ENCODE results near the gene DAZL. TPM values are rescaled to one million over a fixed set of nuclear protein-coding genes. Genes with fewer than 3 reads are reported as not detected.
"Not testable (repeated sequence)": the region's sequence is repeated elsewhere in the genome, so short reads cannot be mapped to it uniquely, and the experiment has no call there.

Gene DAZL
- total RNA-seq (0.19 TPM), polyA plus RNA-seq (0.16 TPM)
- long read RNA-seq, donor 1 = 0 reads
- long read RNA-seq, donor 2 = 0 reads
- long read RNA-seq, donor 3 = 0 reads
- long read RNA-seq, donor 4 = 0 reads
- long read RNA-seq, donor 5 = 0 reads
- long read RNA-seq, donor 6 = 0 reads
- long read RNA-seq, donor 7 = 0 reads
- long read RNA-seq, donor 8 = 0 reads
- long read RNA-seq, donor 9 = 0 reads
- long read RNA-seq, donor 10 = 0 reads

DNA sequence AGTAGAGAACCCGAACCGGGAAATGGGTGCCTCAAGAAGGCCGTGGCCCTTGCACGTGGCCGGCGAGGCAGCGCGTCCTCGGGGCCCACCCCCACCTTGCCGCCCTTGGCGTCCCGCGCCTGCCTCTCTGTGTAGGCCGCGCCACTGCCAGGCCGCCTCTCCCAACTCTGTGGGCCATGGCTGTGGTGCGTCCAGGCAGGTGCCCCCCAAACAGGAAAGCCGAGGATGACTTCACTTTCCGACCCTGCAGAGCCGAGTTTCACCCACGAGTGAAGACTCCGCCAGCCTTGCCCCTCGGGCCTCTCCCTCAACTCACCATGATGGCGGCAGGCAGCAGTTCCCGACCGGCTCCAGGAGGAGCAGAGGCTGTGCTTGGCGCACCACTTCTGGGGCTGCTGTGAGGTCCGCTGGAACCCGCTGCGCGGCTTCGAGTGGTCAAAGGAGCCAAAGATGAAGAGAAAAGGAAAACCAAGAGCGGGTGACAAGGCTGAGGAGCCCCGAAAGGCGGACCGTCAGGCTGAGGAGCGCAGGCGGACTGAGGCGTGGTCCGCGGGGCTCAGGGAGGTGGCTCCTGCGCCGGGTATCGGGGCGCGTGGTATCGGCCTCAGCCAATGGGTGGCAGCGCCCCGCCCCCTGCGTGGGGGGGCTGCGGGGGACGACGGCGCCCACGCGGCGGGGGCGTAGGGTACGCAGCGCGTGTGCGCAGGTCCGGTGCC is at the start of gene DAZL:
TSS of gene DAZL (minus strand) at position 537 of the 716 bp plus-strand sequence. CDS start at position 319, 218 bp downstream.
- WGBS = 98% methylated on average over 63 of the region's 63 CpGs
- Histone ChIP-seq H3K4me3 (ENCODE audit: low read length in 2 of 2) (no peak within 1 kb of the TSS), H3K4me1 (ENCODE audit: control insufficient read depth in 2 of 2, insufficient read depth in 2 of 2, low read length in 2 of 2) (no peaks in the 10 kb centered on the region), H3K9me3 (ENCODE audit: control insufficient read depth in 2 of 2, insufficient read depth in 1 of 2, low read length in 1 of 2) (peaks cover 0 to 5% of the 10 kb centered on the region in 2 donors), H3K27me3 (ENCODE audit: control insufficient read depth in 2 of 2, insufficient read depth in 1 of 2, low read length in 1 of 2) (no peaks in the 10 kb centered on the region), H3K27ac (ENCODE audit: low read depth in 1 of 2, low read length in 1 of 2) (no peak within 1 kb of the TSS), H3K36me3 (ENCODE audit: control insufficient read depth in 2 of 2, insufficient read depth in 2 of 2, low read length in 1 of 2) (no peaks in the 10 kb centered on the region)
- DNase-seq (ENCODE audit: low read depth in 6 of 9, low spot score in 9 of 9) = no peak

DNA sequence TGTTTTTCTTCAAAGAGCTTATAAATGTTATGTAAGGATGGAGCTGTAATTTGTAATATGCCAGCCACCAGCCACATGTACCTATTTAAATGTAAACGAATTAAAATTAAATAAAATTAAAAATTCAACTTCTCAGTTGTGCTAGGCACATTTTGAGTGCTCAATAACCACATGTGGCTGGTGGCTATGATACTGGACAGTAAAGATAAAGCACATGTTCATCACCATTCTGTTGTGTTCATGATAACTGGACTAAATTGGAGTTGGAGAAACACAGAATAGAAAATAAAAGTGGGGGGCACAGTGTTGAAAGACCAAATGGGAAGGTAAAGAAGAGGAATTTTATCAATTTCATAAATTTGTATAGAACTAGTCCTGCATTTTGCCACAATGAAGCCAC is 49.8 kb upstream of the DAZL start:
- DNase-seq (ENCODE audit: low read depth in 6 of 9, low spot score in 9 of 9) = no peak
- WGBS = 78% methylated on average over 1 of the region's 1 CpG
- no peak overlapping the region for H3K4me3 ChIP-seq (ENCODE audit: low read length in 2 of 2)

DNA sequence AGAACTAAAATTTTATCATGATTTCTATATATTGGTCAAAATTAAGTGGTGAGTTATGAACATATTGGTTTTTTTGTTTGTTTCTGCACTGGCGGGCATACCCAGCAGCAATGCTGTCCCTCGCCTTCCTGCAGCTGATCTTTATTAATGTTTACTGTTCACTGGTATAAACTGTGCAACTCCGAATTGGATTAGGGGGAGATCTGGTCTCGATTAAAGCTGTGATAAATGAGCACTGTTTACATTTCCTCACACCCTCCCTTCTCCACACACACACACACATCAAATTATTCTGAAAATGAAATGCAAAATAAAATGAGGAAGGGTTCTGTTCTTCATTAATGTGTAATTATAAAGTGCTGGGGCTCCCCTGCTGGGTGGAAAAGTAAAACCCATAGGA is 48.5 kb upstream of the DAZL start:
- WGBS = 93% methylated on average over 4 of the region's 4 CpGs
- Histone ChIP-seq H3K27ac (ENCODE audit: low read depth in 1 of 2, low read length in 1 of 2) (no peak overlapping the region), H3K36me3 (ENCODE audit: control insufficient read depth in 2 of 2, insufficient read depth in 2 of 2, low read length in 1 of 2) (no peaks in the 10 kb centered on the region), H3K4me3 (ENCODE audit: low read length in 2 of 2) (no peak overlapping the region), H3K9me3 (ENCODE audit: control insufficient read depth in 2 of 2, insufficient read depth in 1 of 2, low read length in 1 of 2) (no peaks in the 10 kb centered on the region), H3K4me1 (ENCODE audit: control insufficient read depth in 2 of 2, insufficient read depth in 2 of 2, low read length in 2 of 2) (no peaks in the 10 kb centered on the region), H3K27me3 (ENCODE audit: control insufficient read depth in 2 of 2, insufficient read depth in 1 of 2, low read length in 1 of 2) (no peaks in the 10 kb centered on the region)
- no peak for DNase-seq (ENCODE audit: low read depth in 6 of 9, low spot score in 9 of 9)

More for the DNA sequence above, 49.8 kb upstream of the DAZL start:
- Histone ChIP-seq H3K9me3 (ENCODE audit: control insufficient read depth in 2 of 2, insufficient read depth in 1 of 2, low read length in 1 of 2) (no peaks in the 10 kb centered on the region), H3K4me1 (ENCODE audit: control insufficient read depth in 2 of 2, insufficient read depth in 2 of 2, low read length in 2 of 2) (no peaks in the 10 kb centered on the region), H3K36me3 (ENCODE audit: control insufficient read depth in 2 of 2, insufficient read depth in 2 of 2, low read length in 1 of 2) (no peaks in the 10 kb centered on the region), H3K27me3 (ENCODE audit: control insufficient read depth in 2 of 2, insufficient read depth in 1 of 2, low read length in 1 of 2) (no peaks in the 10 kb centered on the region), H3K27ac (ENCODE audit: low read depth in 1 of 2, low read length in 1 of 2) (no peak overlapping the region)

GRCh38 chr3:16647668-16648067 is 42.4 kb upstream of the DAZL start:
- H3K36me3 ChIP-seq (ENCODE audit: control insufficient read depth in 2 of 2, insufficient read depth in 2 of 2, low read length in 1 of 2) = no peaks in the 10 kb centered on the region
- 98% methylated on average over 4 of the region's 4 CpGs for WGBS
- H3K27me3 ChIP-seq (ENCODE audit: control insufficient read depth in 2 of 2, insufficient read depth in 1 of 2, low read length in 1 of 2) = no peaks in the 10 kb centered on the region
- no peak for DNase-seq (ENCODE audit: low read depth in 6 of 9, low spot score in 9 of 9)
- H3K4me3 ChIP-seq (ENCODE audit: low read length in 2 of 2) = no peak overlapping the region
- no peaks in the 10 kb centered on the region for H3K4me1 ChIP-seq (ENCODE audit: control insufficient read depth in 2 of 2, insufficient read depth in 2 of 2, low read length in 2 of 2)
- no peaks in the 10 kb centered on the region for H3K9me3 ChIP-seq (ENCODE audit: control insufficient read depth in 2 of 2, insufficient read depth in 1 of 2, low read length in 1 of 2)
- H3K27ac ChIP-seq (ENCODE audit: low read depth in 1 of 2, low read length in 1 of 2) = no peak overlapping the region

DNA sequence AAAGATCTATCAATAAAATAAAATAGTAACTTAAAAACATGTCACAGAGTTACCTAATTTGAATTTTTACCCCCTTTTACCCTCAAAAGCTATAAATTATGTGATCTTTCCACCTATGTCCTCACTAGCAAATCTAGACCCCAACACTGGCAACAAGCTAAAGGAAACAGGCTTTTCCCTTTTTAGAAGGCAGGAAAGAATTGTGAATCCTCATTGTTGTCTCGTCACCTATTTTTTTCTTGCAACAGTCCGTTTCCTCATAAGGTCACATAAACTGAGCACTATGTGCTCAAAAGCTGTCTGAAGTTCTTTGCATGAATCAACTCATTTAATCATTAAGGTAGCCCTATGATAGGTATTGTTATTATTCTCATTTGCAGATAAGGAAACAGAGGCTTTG is 34.6 kb upstream of the DAZL start:
- Histone ChIP-seq H3K9me3 (ENCODE audit: control insufficient read depth in 2 of 2, insufficient read depth in 1 of 2, low read length in 1 of 2) (no peaks in the 10 kb centered on the region), H3K36me3 (ENCODE audit: control insufficient read depth in 2 of 2, insufficient read depth in 2 of 2, low read length in 1 of 2) (no peaks in the 10 kb centered on the region), H3K4me1 (ENCODE audit: control insufficient read depth in 2 of 2, insufficient read depth in 2 of 2, low read length in 2 of 2) (no peaks in the 10 kb centered on the region), H3K27ac (ENCODE audit: low read depth in 1 of 2, low read length in 1 of 2) (no peak overlapping the region), H3K27me3 (ENCODE audit: control insufficient read depth in 2 of 2, insufficient read depth in 1 of 2, low read length in 1 of 2) (no peaks in the 10 kb centered on the region), H3K4me3 (ENCODE audit: low read length in 2 of 2) (no peak overlapping the region)
- WGBS = 76% methylated on average over 2 of the region's 2 CpGs
- DNase-seq (ENCODE audit: low read depth in 6 of 9, low spot score in 9 of 9) = no peak

DNA sequence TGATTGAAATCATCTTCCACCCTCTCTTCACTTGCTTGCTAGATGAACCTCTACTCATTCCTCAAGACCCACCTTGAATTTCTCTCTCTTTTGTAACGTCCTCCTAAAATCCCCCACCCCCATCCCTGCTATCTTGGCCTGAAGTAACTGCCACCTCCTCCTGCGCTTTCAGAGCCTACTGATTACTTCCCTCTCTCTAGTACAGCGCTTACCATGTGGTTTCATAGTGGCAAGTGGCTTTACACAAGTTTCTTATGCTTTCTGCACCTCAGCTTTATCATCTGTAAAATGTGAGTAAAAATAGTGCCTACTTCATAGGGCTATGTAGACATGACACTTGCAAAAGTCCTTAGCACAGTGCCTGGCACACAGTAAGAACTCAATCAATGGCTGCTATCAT is 28.7 kb upstream of the DAZL start:
- WGBS = 94% methylated on average over 3 of the region's 3 CpGs

DNA sequence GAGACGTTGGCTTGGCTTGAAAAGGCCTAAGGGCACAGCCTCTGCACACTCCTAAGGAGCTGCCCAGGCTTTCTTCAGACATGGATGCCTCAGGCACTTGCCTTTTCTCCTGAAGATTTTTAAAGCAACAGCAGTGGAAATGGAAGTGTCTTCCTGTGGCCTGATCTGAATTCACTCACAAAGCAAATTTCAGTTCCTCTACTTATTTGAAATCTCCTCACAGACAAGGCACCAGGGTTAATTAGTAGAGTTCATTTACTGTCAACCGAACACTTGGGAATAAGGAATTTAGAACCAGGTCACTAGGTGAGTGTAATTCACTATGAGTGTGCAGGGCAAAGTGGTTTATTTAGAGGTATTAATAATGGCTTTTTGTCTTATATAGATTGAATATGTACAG is 27.2 kb upstream of the DAZL start:
- no peak for DNase-seq (ENCODE audit: low read depth in 6 of 9, low spot score in 9 of 9)
- H3K9me3 ChIP-seq (ENCODE audit: control insufficient read depth in 2 of 2, insufficient read depth in 1 of 2, low read length in 1 of 2) = no peaks in the 10 kb centered on the region
- H3K4me1 ChIP-seq (ENCODE audit: control insufficient read depth in 2 of 2, insufficient read depth in 2 of 2, low read length in 2 of 2) = no peaks in the 10 kb centered on the region
- WGBS = 82% methylated on average over 2 of the region's 2 CpGs
- H3K27ac ChIP-seq (ENCODE audit: low read depth in 1 of 2, low read length in 1 of 2) = no peak overlapping the region
- no peak overlapping the region for H3K4me3 ChIP-seq (ENCODE audit: low read length in 2 of 2)
- H3K36me3 ChIP-seq (ENCODE audit: control insufficient read depth in 2 of 2, insufficient read depth in 2 of 2, low read length in 1 of 2) = no peaks in the 10 kb centered on the region
- no peaks in the 10 kb centered on the region for H3K27me3 ChIP-seq (ENCODE audit: control insufficient read depth in 2 of 2, insufficient read depth in 1 of 2, low read length in 1 of 2)

More for the DNA sequence above, 28.7 kb upstream of the DAZL start:
- H3K27me3 ChIP-seq (ENCODE audit: control insufficient read depth in 2 of 2, insufficient read depth in 1 of 2, low read length in 1 of 2) = no peaks in the 10 kb centered on the region
- H3K4me3 ChIP-seq (ENCODE audit: low read length in 2 of 2) = no peak overlapping the region
- H3K9me3 ChIP-seq (ENCODE audit: control insufficient read depth in 2 of 2, insufficient read depth in 1 of 2, low read length in 1 of 2) = no peaks in the 10 kb centered on the region
- no peaks in the 10 kb centered on the region for H3K36me3 ChIP-seq (ENCODE audit: control insufficient read depth in 2 of 2, insufficient read depth in 2 of 2, low read length in 1 of 2)
- H3K27ac ChIP-seq (ENCODE audit: low read depth in 1 of 2, low read length in 1 of 2) = no peak overlapping the region
- H3K4me1 ChIP-seq (ENCODE audit: control insufficient read depth in 2 of 2, insufficient read depth in 2 of 2, low read length in 2 of 2) = no peaks in the 10 kb centered on the region
- DNase-seq (ENCODE audit: low read depth in 6 of 9, low spot score in 9 of 9) = no peak

- H3K27me3 ChIP-seq (ENCODE audit: control insufficient read depth in 2 of 2, insufficient read depth in 1 of 2, low read length in 1 of 2) = no peaks in the 10 kb centered on the region
- H3K4me1 ChIP-seq (ENCODE audit: control insufficient read depth in 2 of 2, insufficient read depth in 2 of 2, low read length in 2 of 2) = no peaks in the 10 kb centered on the region
- no peak for DNase-seq (ENCODE audit: low read depth in 6 of 9, low spot score in 9 of 9)
- H3K9me3 ChIP-seq (ENCODE audit: control insufficient read depth in 2 of 2, insufficient read depth in 1 of 2, low read length in 1 of 2) = peaks cover 0 to 9% of the 10 kb centered on the region in 2 donors
- no peak overlapping the region for H3K4me3 ChIP-seq (ENCODE audit: low read length in 2 of 2)
- H3K36me3 ChIP-seq (ENCODE audit: control insufficient read depth in 2 of 2, insufficient read depth in 2 of 2, low read length in 1 of 2) = no peaks in the 10 kb centered on the region
- no peak overlapping the region for H3K27ac ChIP-seq (ENCODE audit: low read depth in 1 of 2, low read length in 1 of 2)
These were observed 13.5 kb upstream of the DAZL start for GRCh38 chr3:16618721-16619120.

GRCh38 chr3:16617155-16617554 is 11.9 kb upstream of the DAZL start:
- WGBS = 91% methylated on average over 3 of the region's 3 CpGs
- H3K9me3 ChIP-seq (ENCODE audit: control insufficient read depth in 2 of 2, insufficient read depth in 1 of 2, low read length in 1 of 2); H3K4me1 ChIP-seq (ENCODE audit: control insufficient read depth in 2 of 2, insufficient read depth in 2 of 2, low read length in 2 of 2); H3K27me3 ChIP-seq (ENCODE audit: control insufficient read depth in 2 of 2, insufficient read depth in 1 of 2, low read length in 1 of 2); H3K36me3 ChIP-seq (ENCODE audit: control insufficient read depth in 2 of 2, insufficient read depth in 2 of 2, low read length in 1 of 2); DNase-seq (ENCODE audit: low read depth in 6 of 9, low spot score in 9 of 9); H3K27ac ChIP-seq (ENCODE audit: low read depth in 1 of 2, low read length in 1 of 2); H3K4me3 ChIP-seq (ENCODE audit: low read length in 2 of 2): not testable (repeated sequence)

Data from thymus (tissue), 14 donors.